HepG2 (cell line): Measurements from ENCODE around the gene C14orf93. TPM values are rescaled to one million over a fixed set of nuclear protein-coding genes. Genes with fewer than 3 reads are reported as not detected.

Experiments used
- CENPT ChIP-seq: sonication (generic); formaldehyde crosslinking; IDR thresholded peaks from 2 replicates; pipeline ENCODE4 v1.8.0; 2022; ENCODE audit warnings: low read depth, mild to moderate bottlenecking, moderate library complexity, missing genetic modification reagents
- HNF4G ChIP-seq, 2 experiments: sonication (generic) in 1 of 2; formaldehyde crosslinking in 1 of 2; IDR thresholded peaks; 2 replicates each; pipeline versions ENCODE4 v1.4.0 to v1.6.1; 2011 to 2020; ENCODE audit warnings: borderline replicate concordance in 2 of 2, low read depth in 2 of 2, mild to moderate bottlenecking in 2 of 2, low read length in 1 of 2, missing genetic modification reagents in 1 of 2, moderate library complexity in 1 of 2
- HOXA7 ChIP-seq: sonication (generic); formaldehyde crosslinking; IDR thresholded peaks from 2 replicates; pipeline ENCODE4 v1.8.1; 2022; ENCODE audit warnings: mild to moderate bottlenecking, missing genetic modification reagents, moderate library complexity
- MIER2 ChIP-seq: IDR thresholded peaks from 2 replicates; pipeline ENCODE4 v1.6.1; 2016; ENCODE audit warnings: missing biosample characterization, missing genetic modification reagents
- NAIF1 ChIP-seq: sonication (generic); formaldehyde crosslinking; IDR thresholded peaks from 2 replicates; pipeline ENCODE4 v1.5.0; 2020; ENCODE audit warnings: mild to moderate bottlenecking, missing genetic modification reagents, borderline replicate concordance
- NFIB ChIP-seq: sonication (generic); formaldehyde crosslinking; IDR thresholded peaks from 2 replicates; pipeline ENCODE4 v1.9.0; 2021; ENCODE audit warnings: missing genetic modification reagents, mild to moderate bottlenecking, borderline replicate concordance
- XRCC5 ChIP-seq: fragments of 200-400 bp; formaldehyde crosslinking; optimal IDR thresholded peaks from 2 replicates; pipeline ENCODE3; 2017; ENCODE audit warnings: mild to moderate bottlenecking, low read length
- ZBTB21 ChIP-seq: sonication (generic); formaldehyde crosslinking; IDR thresholded peaks from 2 replicates; pipeline ENCODE4 v1.4.0; 2020; ENCODE audit warnings: missing genetic modification reagents
- ZFP37 ChIP-seq: sonication (generic); formaldehyde crosslinking; IDR thresholded peaks from 2 replicates; pipeline ENCODE4 v1.4.0; 2020; ENCODE audit warnings: missing genetic modification reagents, borderline replicate concordance
- ZNF331 ChIP-seq: sonication (generic); formaldehyde crosslinking; IDR thresholded peaks from 2 replicates; pipeline ENCODE4 v1.4.0; 2020; ENCODE audit warnings: missing genetic modification reagents
- ZNF33B ChIP-seq: sonication (generic); formaldehyde crosslinking; IDR thresholded peaks from 2 replicates; pipeline ENCODE4 v1.5.1; 2020; ENCODE audit warnings: mild to moderate bottlenecking, missing genetic modification reagents
- ZNF564 ChIP-seq: sonication (generic); formaldehyde crosslinking; IDR thresholded peaks from 2 replicates; pipeline ENCODE4 v1.8.1; 2023; ENCODE audit warnings: mild to moderate bottlenecking, missing genetic modification reagents
- ZNF674 ChIP-seq: sonication (generic); formaldehyde crosslinking; IDR thresholded peaks from 2 replicates; pipeline ENCODE4 v1.5.0; 2020; ENCODE audit warnings: low read depth, mild to moderate bottlenecking, missing genetic modification reagents
- polyA plus RNA-seq, 8 experiments: library from polyadenylated mRNA; depleted of rRNA in 3 of 8; stranded (reverse) in 7 of 8; unstranded in 1 of 8; fragments of >200 nt; fragmentation: Illumina TruSeq in 4 of 8; extraction: Trizol in 4 of 8; gene quantifications; 2 replicates each; pipeline versions ENCODE4 v1.2.1 to v1.2.3, GENCODE V29; 2011 to 2016; ENCODE audit warnings: low read depth in 4 of 8, missing spikeins in 1 of 8, mixed read lengths in 1 of 8; ENCODE audit not compliant: insufficient read depth in 1 of 8
- total RNA-seq, 5 experiments: library from RNA; depleted of rRNA; stranded (reverse); fragments of >200 nt; fragmentation: Illumina TruSeq; extraction: Trizol; gene quantifications; 2 replicates each; pipeline ENCODE4 v1.2.3, GENCODE V29; 2016; ENCODE audit warnings: low read depth in 1 of 5
- TF ChIP-seq, protein P1 (sequence below): sonication (generic); formaldehyde crosslinking; IDR thresholded peaks from 2 replicates; pipeline ENCODE4 v1.8.1; 2023; ENCODE audit warnings: mild to moderate bottlenecking, missing genetic modification reagents
- TF ChIP-seq, protein P2 (sequence below): sonication (generic); formaldehyde crosslinking; IDR thresholded peaks from 2 replicates; pipeline ENCODE4 v1.5.1; 2020; ENCODE audit warnings: mild to moderate bottlenecking, missing genetic modification reagents, borderline replicate concordance
- TF ChIP-seq, protein P3 (sequence below): sonication (generic); formaldehyde crosslinking; IDR thresholded peaks from 2 replicates; pipeline ENCODE4 v1.5.0; 2020; ENCODE audit warnings: mild to moderate bottlenecking, missing genetic modification reagents, borderline replicate concordance
- TF ChIP-seq, protein P4 (sequence below): sonication (generic); formaldehyde crosslinking; IDR thresholded peaks from 2 replicates; pipeline ENCODE4 v1.9.0; 2021; ENCODE audit warnings: missing genetic modification reagents, mild to moderate bottlenecking, borderline replicate concordance

Gene C14orf93
- total and polyA plus RNA-seq, 2 of the 13 experiments (the other 11 are each of a cell fraction or from before 2014, with no cell fraction given), result 11.4 to 22.5 TPM

DNA sequence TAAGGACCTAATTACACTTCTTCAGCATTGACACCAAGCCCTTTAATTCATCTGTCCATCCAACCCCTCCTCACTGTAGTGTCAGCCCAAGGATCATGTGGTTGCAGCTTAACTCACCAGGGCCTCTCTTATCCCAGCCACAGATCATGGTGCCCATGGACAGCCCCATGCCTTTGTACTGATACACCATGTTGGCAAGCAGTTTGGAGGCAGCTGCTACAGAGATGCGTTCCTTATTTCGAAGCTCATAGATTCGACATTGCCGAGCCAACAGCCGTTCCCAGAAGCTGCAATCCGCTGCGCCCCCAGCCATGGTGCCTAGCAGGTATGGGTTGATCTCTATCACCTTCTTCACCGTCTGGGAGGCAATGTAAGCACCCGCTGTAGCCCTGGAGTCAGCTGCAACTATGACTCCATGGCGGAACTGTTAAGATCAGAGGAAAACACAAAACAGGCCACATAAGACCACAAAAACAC lies 23.3 kb upstream of the C14orf93 start (continued):
- TF ChIP-seq, protein P1, sequence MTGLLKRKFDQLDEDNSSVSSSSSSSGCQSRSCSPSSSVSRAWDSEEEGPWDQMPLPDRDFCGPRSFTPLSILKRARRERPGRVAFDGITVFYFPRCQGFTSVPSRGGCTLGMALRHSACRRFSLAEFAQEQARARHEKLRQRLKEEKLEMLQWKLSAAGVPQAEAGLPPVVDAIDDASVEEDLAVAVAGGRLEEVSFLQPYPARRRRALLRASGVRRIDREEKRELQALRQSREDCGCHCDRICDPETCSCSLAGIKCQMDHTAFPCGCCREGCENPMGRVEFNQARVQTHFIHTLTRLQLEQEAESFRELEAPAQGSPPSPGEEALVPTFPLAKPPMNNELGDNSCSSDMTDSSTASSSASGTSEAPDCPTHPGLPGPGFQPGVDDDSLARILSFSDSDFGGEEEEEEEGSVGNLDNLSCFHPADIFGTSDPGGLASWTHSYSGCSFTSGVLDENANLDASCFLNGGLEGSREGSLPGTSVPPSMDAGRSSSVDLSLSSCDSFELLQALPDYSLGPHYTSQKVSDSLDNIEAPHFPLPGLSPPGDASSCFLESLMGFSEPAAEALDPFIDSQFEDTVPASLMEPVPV (CRISPR knock-in tag), result no peak
- TF ChIP-seq XRCC5 (no peak), MIER2 (CRISPR knock-in tag) (peak; percentile 41; the same call in 1 of the 2 replicates), CENPT (no peak), ZNF674 (CRISPR knock-in tag) (0 out of 2 replicates have a peak, but pooled peaks have one; percentile 23), NAIF1 (no peak), ZNF331 (CRISPR knock-in tag) (0 out of 2 replicates have a peak, but pooled peaks have one; percentile 18), ZNF33B (CRISPR knock-in tag) (no peak), HNF4G (IDR thresholded peaks at IDR 0.05; ENCODE audit: borderline replicate concordance, low read depth, low read length) (no peak), HNF4G (CRISPR knock-in tag; IDR thresholded peaks at IDR 0.05; ENCODE audit: borderline replicate concordance, low read depth) (no peak), NFIB (CRISPR knock-in tag) (no peak), ZBTB21 (CRISPR knock-in tag) (0 out of 2 replicates have a peak, but pooled peaks have one; percentile 4), HOXA7 (CRISPR knock-in tag) (no peak), ZNF564 (CRISPR knock-in tag) (no peak), ZFP37 (CRISPR knock-in tag) (no peak)
- TF ChIP-seq, protein P2, sequence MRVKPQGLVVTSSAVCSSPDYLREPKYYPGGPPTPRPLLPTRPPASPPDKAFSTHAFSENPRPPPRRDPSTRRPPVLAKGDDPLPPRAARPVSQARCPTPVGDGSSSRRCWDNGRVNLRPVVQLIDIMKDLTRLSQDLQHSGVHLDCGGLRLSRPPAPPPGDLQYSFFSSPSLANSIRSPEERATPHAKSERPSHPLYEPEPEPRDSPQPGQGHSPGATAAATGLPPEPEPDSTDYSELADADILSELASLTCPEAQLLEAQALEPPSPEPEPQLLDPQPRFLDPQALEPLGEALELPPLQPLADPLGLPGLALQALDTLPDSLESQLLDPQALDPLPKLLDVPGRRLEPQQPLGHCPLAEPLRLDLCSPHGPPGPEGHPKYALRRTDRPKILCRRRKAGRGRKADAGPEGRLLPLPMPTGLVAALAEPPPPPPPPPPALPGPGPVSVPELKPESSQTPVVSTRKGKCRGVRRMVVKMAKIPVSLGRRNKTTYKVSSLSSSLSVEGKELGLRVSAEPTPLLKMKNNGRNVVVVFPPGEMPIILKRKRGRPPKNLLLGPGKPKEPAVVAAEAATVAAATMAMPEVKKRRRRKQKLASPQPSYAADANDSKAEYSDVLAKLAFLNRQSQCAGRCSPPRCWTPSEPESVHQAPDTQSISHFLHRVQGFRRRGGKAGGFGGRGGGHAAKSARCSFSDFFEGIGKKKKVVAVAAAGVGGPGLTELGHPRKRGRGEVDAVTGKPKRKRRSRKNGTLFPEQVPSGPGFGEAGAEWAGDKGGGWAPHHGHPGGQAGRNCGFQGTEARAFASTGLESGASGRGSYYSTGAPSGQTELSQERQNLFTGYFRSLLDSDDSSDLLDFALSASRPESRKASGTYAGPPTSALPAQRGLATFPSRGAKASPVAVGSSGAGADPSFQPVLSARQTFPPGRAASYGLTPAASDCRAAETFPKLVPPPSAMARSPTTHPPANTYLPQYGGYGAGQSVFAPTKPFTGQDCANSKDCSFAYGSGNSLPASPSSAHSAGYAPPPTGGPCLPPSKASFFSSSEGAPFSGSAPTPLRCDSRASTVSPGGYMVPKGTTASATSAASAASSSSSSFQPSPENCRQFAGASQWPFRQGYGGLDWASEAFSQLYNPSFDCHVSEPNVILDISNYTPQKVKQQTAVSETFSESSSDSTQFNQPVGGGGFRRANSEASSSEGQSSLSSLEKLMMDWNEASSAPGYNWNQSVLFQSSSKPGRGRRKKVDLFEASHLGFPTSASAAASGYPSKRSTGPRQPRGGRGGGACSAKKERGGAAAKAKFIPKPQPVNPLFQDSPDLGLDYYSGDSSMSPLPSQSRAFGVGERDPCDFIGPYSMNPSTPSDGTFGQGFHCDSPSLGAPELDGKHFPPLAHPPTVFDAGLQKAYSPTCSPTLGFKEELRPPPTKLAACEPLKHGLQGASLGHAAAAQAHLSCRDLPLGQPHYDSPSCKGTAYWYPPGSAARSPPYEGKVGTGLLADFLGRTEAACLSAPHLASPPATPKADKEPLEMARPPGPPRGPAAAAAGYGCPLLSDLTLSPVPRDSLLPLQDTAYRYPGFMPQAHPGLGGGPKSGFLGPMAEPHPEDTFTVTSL, result no peak
- TF ChIP-seq, protein P3, sequence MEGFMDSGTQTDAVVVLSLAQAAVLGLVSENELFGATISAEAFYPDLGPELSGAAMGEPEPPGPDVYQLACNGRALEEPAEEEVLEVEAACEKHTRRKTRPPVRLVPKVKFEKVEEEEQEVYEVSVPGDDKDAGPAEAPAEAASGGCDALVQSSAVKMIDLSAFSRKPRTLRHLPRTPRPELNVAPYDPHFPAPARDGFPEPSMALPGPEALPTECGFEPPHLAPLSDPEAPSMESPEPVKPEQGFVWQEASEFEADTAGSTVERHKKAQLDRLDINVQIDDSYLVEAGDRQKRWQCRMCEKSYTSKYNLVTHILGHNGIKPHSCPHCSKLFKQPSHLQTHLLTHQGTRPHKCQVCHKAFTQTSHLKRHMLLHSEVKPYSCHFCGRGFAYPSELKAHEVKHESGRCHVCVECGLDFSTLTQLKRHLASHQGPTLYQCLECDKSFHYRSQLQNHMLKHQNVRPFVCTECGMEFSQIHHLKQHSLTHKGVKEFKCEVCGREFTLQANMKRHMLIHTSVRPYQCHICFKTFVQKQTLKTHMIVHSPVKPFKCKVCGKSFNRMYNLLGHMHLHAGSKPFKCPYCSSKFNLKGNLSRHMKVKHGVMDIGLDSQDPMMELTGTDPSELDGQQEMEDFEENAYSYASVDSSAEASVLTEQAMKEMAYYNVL (CRISPR knock-in tag), result no peak
- TF ChIP-seq, protein P4, sequence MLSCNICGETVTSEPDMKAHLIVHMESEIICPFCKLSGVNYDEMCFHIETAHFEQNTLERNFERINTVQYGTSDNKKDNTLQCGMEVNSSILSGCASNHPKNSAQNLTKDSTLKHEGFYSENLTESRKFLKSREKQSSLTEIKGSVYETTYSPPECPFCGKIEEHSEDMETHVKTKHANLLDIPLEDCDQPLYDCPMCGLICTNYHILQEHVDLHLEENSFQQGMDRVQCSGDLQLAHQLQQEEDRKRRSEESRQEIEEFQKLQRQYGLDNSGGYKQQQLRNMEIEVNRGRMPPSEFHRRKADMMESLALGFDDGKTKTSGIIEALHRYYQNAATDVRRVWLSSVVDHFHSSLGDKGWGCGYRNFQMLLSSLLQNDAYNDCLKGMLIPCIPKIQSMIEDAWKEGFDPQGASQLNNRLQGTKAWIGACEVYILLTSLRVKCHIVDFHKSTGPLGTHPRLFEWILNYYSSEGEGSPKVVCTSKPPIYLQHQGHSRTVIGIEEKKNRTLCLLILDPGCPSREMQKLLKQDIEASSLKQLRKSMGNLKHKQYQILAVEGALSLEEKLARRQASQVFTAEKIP (CRISPR knock-in tag), result no peak
